Neutrophil (primary cell): Measurements from ENCODE around the gene RAB43.

Experiments
- H3K27ac ChIP-seq: fragments of 200-600 bp; sonication (generic); 2 replicates; pipeline ENCODE4 v1.5.1; 2016; ENCODE audit warnings: mild to moderate bottlenecking, moderate library complexity
- H3K27me3 ChIP-seq: fragments of 200-600 bp; sonication (generic); 2 replicates; pipeline ENCODE4 v1.6.0; 2016; ENCODE audit warnings: mild to moderate bottlenecking
- H3K36me3 ChIP-seq: fragments of 200-600 bp; sonication (generic); 2 replicates; pipeline ENCODE4 v1.5.1; 2017
- H3K4me1 ChIP-seq, 2 experiments: fragments of 200-600 bp in 1 of 2; sonication (generic) in 1 of 2; 1 replicate in 1 of 2; 2 replicates in 1 of 2; pipeline versions ENCODE4 v1.5.1 to v1.6.1; 2013 to 2016; ENCODE audit warnings: low read depth in 1 of 2, low read length in 1 of 2, mild to moderate bottlenecking in 1 of 2, moderate library complexity in 1 of 2; ENCODE audit not compliant: control insufficient read depth in 1 of 2, insufficient read depth in 1 of 2
- H3K4me3 ChIP-seq, 2 experiments: fragments of 200-600 bp in 1 of 2; sonication (generic) in 1 of 2; 1 replicate in 1 of 2; 2 replicates in 1 of 2; pipeline ENCODE4 v1.5.1; 2013 to 2016; ENCODE audit warnings: low read depth in 1 of 2, low read length in 1 of 2, mild to moderate bottlenecking in 1 of 2, moderate library complexity in 1 of 2
- H3K9me3 ChIP-seq: fragments of 200-600 bp; sonication (generic); 2 replicates; pipeline ENCODE4 v1.5.1; 2016
- TF ChIP-seq, protein P1 (sequence below): fragments of 200-600 bp; sonication (generic); IDR thresholded peaks from 2 replicates; pipeline ENCODE4 v1.5.1; 2016; ENCODE audit warnings: antibody characterized with exemption

RAB43 gene

DNA sequence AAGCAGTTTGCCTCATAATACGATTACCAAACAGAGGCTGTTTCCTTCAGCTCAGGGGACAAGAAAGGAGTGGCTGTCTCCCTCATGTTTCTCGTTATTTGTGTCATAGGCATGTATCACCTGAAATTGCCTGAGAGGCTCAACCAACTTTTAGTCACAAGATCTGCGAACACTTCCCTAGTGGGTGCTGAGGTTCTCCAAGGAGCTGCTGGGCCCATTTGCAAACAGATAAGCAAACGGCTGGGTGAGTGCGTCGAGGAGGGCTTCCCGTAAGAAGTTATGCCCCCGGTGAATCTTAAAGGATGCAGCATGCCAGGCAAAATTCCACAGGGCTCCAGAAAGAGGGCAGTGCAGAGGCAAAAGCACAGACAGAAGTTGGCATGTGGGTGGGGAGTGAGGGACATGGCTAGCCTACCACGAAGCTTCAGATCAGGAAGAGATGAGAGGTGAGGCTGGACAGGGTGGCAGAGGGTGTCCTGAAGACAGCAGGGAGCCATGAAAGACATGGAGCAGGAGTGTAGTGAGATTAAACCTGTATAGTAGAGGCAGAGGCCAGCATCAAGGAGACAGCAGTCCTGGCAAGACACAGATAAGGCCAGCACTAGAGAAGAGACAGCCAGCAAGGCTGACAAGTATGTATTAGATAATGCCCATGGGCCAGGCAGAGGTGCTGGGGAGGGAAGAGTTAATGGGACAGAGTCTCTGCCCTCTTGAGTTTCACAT lies 65.0 kb downstream of the RAB43 start:
- Histone ChIP-seq H3K36me3 (no peaks in the 10 kb centered on the region), H3K9me3 (no peaks in the 10 kb centered on the region), H3K4me1 (peaks cover 15 to 26% of the 10 kb centered on the region in 2 experiments), H3K27me3 (no peaks in the 10 kb centered on the region), H3K27ac (no peak overlapping the region), H3K4me3 (no peak overlapping the region)
- TF ChIP-seq, protein P1, sequence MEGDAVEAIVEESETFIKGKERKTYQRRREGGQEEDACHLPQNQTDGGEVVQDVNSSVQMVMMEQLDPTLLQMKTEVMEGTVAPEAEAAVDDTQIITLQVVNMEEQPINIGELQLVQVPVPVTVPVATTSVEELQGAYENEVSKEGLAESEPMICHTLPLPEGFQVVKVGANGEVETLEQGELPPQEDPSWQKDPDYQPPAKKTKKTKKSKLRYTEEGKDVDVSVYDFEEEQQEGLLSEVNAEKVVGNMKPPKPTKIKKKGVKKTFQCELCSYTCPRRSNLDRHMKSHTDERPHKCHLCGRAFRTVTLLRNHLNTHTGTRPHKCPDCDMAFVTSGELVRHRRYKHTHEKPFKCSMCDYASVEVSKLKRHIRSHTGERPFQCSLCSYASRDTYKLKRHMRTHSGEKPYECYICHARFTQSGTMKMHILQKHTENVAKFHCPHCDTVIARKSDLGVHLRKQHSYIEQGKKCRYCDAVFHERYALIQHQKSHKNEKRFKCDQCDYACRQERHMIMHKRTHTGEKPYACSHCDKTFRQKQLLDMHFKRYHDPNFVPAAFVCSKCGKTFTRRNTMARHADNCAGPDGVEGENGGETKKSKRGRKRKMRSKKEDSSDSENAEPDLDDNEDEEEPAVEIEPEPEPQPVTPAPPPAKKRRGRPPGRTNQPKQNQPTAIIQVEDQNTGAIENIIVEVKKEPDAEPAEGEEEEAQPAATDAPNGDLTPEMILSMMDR: no peak

GRCh38 chr3:129054605-129055104 lies 66.9 kb downstream of the RAB43 start:
- no peaks in the 10 kb centered on the region for H3K36me3 ChIP-seq
- H3K9me3 ChIP-seq: no peaks in the 10 kb centered on the region
- H3K4me1 ChIP-seq: peaks cover 7 to 11% of the 10 kb centered on the region in 2 experiments
- H3K27ac ChIP-seq: no peak overlapping the region
- TF ChIP-seq, protein P1: no peak
- no peak overlapping the region for H3K4me3 ChIP-seq
- no peaks in the 10 kb centered on the region for H3K27me3 ChIP-seq

DNA sequence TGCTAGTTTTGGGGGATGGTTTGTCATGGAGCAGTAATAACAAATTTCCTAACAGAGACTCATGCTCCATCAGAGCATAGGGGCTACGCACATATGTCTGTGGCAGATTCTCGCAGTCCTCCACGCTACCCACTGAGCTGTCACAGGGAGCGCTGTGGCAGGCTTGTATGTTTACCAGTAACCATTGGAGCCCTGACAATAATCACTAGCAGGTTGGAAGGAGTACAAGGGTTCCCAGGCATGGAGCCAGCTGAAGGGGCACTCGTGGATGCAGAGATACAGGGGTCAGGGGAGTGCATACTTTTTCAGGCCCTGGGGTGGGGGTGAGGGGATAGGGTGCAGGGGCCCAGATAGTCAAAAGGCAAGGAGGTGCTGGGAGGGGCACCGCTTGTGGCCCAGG lies 68.9 kb downstream of the RAB43 start:
- H3K36me3 ChIP-seq: no peaks in the 10 kb centered on the region
- H3K27me3 ChIP-seq: peaks cover 7% of the 10 kb centered on the region
- no peak overlapping the region for H3K27ac ChIP-seq
- no peak overlapping the region for H3K4me3 ChIP-seq
- TF ChIP-seq, protein P1: no peak
- H3K9me3 ChIP-seq: no peaks in the 10 kb centered on the region
- peaks cover 7 to 11% of the 10 kb centered on the region in 2 experiments for H3K4me1 ChIP-seq

DNA sequence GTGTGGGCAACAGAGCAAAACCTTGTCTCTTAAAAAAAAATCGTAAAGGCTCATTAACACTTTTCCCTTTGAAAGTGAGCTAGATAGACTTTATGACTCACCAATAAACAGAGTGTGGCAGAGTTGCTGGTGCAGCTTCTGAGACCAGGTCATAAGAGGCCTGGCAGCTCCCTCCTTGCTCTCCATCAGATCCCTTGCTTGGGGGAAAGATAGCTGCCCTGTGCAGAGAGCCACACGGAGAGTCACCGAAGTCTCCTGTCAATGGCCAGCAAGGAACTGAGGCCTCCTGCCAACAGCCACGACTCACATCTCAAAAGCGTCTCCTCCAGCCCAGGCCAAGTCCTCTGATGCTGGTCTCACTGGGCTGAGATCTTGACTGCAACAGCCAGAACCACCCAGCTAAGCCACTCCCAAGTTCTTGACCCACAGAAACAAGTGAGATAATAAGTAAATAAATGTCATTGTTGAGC lies 69.7 kb downstream of the RAB43 start:
- peaks cover 7 to 11% of the 10 kb centered on the region in 2 experiments for H3K4me1 ChIP-seq
- no peaks in the 10 kb centered on the region for H3K9me3 ChIP-seq
- H3K27me3 ChIP-seq: peaks cover 15% of the 10 kb centered on the region
- no peak overlapping the region for H3K4me3 ChIP-seq
- no peak overlapping the region for H3K27ac ChIP-seq
- no peaks in the 10 kb centered on the region for H3K36me3 ChIP-seq
- TF ChIP-seq, protein P1: no peak

DNA sequence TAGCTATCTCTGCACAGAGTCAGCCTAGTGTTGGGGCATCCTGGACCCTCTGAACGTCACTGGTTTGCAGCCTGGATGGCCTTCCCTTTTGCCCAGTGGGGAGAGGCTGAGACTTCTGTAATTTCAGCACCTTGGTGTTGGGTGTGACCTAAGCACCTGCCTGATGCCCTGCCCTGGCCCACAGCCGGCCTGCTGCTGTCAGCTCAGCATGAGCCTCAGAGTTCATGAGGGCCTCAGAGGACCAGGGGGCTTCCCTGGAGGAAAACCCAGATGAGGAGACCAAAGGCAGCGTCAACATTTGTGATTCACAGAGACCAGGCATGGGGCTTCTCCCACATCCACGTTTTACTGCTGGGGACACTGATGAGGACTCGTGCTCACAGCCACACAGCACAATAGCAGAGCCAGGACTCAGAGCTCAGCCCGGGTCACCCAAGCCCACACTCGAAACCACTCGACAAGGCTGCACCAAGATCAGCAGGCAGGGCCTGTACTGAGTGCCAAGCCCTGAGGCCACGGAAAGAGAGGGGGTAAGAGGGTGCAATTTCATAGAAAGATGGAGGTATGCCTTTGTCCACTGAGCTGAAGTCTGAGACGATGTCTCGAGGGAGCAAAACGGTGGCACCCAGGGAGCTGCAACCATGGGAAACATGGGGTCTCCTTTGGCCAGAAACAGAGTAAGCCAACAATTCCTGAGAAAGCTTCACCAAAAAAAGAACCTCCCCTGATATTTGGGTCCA lies 70.9 kb downstream of the RAB43 start:
- TF ChIP-seq, protein P1: no peak
- Histone ChIP-seq H3K27me3 (peaks cover 27% of the 10 kb centered on the region), H3K36me3 (no peaks in the 10 kb centered on the region), H3K4me1 (peaks cover 11 to 13% of the 10 kb centered on the region in 2 experiments), H3K9me3 (no peaks in the 10 kb centered on the region), H3K27ac (no peak overlapping the region), H3K4me3 (no peak overlapping the region)
